Panc1 (cell line): ENCODE measurements around the gene TIMP1. TPM values are rescaled to one million over a fixed set of nuclear protein-coding genes. Genes with fewer than 3 reads are reported as not detected.

Experiments
- ATAC-seq: fragments of 200-7000 bp; cut with Tn5 transposase; 2 replicates; pipeline ENCODE4 v1.9.1; 2020; ENCODE audit warnings: mild to moderate bottlenecking, moderate library complexity
- BruUV-seq: library from RNA; stranded (reverse); fragments of 400-500 nt; replicated peaks from 2 replicates; lab custom pipeline; 2021; lab: Mats Ljungman, UMichigan
- CTCF ChIA-PET: fragments of 300-600 bp; sonication (Branson Sonifier 250); formaldehyde crosslinking; loops from one replicate; lab custom pipeline; 2022; ENCODE audit warnings: antibody characterized with exemption; lab: Charles Lee
- POLR2A ChIA-PET: fragments of 300-600 bp; sonication (Branson Sonifier 250); formaldehyde crosslinking; loops from one replicate; lab custom pipeline; 2022; ENCODE audit warnings: antibody characterized with exemption; lab: Charles Lee
- DNase-seq: peaks from one replicate; pipeline ENCODE4 v3.0.0-alpha.2; 2010; ENCODE audit warnings: low read depth, low spot score
- H3K27ac ChIP-seq: 2 replicates; pipeline ENCODE4 v1.5.1; 2011; ENCODE audit warnings: mild to moderate bottlenecking, low read length, inconsistent platforms
- H3K27me3 ChIP-seq: fragments of 200-500 bp; sonication (Bioruptor generic); 2 replicates; pipeline ENCODE4 v1.6.0; 2014; ENCODE audit warnings: low read length, inconsistent platforms; ENCODE audit not compliant: control insufficient read depth, insufficient read depth
- H3K36me3 ChIP-seq: fragments of 200-500 bp; sonication (Bioruptor generic); 2 replicates; pipeline ENCODE4 v1.5.1; 2014; ENCODE audit warnings: inconsistent platforms, mild to moderate bottlenecking, low read length, moderate library complexity; ENCODE audit not compliant: control insufficient read depth, insufficient read depth
- H3K4me1 ChIP-seq: 2 replicates; pipeline ENCODE4 v1.5.1; 2011; ENCODE audit warnings: inconsistent platforms, mild to moderate bottlenecking, low read length, moderate library complexity; ENCODE audit not compliant: control insufficient read depth, insufficient read depth
- H3K4me3 ChIP-seq, 2 experiments: 2 replicates each; pipeline ENCODE4 v1.5.1; 2011 to 2012; ENCODE audit warnings: low read depth in 2 of 2, low read length in 2 of 2, mild to moderate bottlenecking in 2 of 2, inconsistent platforms in 1 of 2, moderate library complexity in 1 of 2
- H3K9me3 ChIP-seq: fragments of 200-500 bp; sonication (Bioruptor generic); 2 replicates; pipeline ENCODE4 v1.5.1; 2014; ENCODE audit warnings: low read depth, mild to moderate bottlenecking, inconsistent platforms, low read length, moderate library complexity; ENCODE audit not compliant: control insufficient read depth, insufficient read depth
- CTCF ChIP-seq: fragments of 450-650 bp; IDR thresholded peaks from 2 replicates; pipeline ENCODE4 v1.5.1; 2017; ENCODE audit warnings: mild to moderate bottlenecking
- POLR2AphosphoS5 ChIP-seq: IDR thresholded peaks from 2 replicates; pipeline ENCODE4 v1.6.1; 2012; ENCODE audit warnings: mild to moderate bottlenecking, low read depth, low read length, moderate library complexity
- REST ChIP-seq, 2 experiments: IDR thresholded peaks; 2 replicates each; pipeline ENCODE4 v1.6.1; 2011 to 2012; ENCODE audit warnings: low read depth in 2 of 2, control low read depth in 1 of 2, low read length in 1 of 2, mild to moderate bottlenecking in 1 of 2, moderate library complexity in 1 of 2; ENCODE audit not compliant: insufficient read depth in 1 of 2
- SIN3A ChIP-seq: IDR thresholded peaks from 2 replicates; pipeline ENCODE4 v1.6.1; 2012; ENCODE audit warnings: low read depth, mild to moderate bottlenecking, low read length, moderate library complexity, borderline replicate concordance; ENCODE audit not compliant: insufficient read depth
- TCF7L2 ChIP-seq: IDR thresholded peaks from 2 replicates; pipeline ENCODE4 v1.6.1; 2011; ENCODE audit warnings: mild to moderate bottlenecking, low read depth, low read length, inconsistent platforms
- in situ Hi-C: cut with HindIII; loops from 2 replicates; pipeline ENCODE4 v1.10.0; 2016; ENCODE audit warnings: low sequenced_read_pairs, low pct_unique_long_range_greater_than_20kb
- intact Hi-C: fragments of 100-400 bp; cut with micrococcal nuclease; formaldehyde crosslinking; loops from one replicate; pipeline ENCODE4 v1.10.0; 2022; ENCODE audit not compliant: unreplicated experiment
- total RNA-seq: library from RNA; stranded (reverse); gene quantifications from one replicate; pipeline ENCODE4 v1.2.1, GENCODE V29; 2021; ENCODE audit not compliant: unreplicated experiment

Gene TIMP1
- total RNA-seq, 1 experiment from 2014 or later = 131 TPM

GRCh38 chrX:47568656-47569295 lies 13.5 kb upstream of the TIMP1 start:
- no peak overlapping the region for H3K4me3 ChIP-seq
- no peaks in the 10 kb centered on the region for H3K9me3 ChIP-seq
- no peak for DNase-seq
- H3K27ac ChIP-seq = no peak overlapping the region
- intact Hi-C loops = no loop called here
- TF ChIP-seq POLR2AphosphoS5 (no peak), CTCF (no peak; the same call in 1 of the 2 replicates), REST (IDR thresholded peaks at IDR 0.05; ENCODE audit: insufficient read depth in 1 of 2, low read depth in 2 of 2, low read length in 1 of 2) (no peak), TCF7L2 (no peak), SIN3A (no peak)
- ChIA-PET CTCF (no interaction called here), POLR2A (interaction anchor here (0.6 kb wide), 2 partner anchors 16 to 946 kb away, joined by 3 read pairs; no protein-coding TSS in a partner anchor)
- no TSS peak for BruUV-seq
- no peak for ATAC-seq
- H3K36me3 ChIP-seq = no peaks in the 10 kb centered on the region; the same call in none of the 2 replicates
- in situ Hi-C loops = no loop called here
- H3K4me1 ChIP-seq = no peaks in the 10 kb centered on the region
- no peaks in the 10 kb centered on the region for H3K27me3 ChIP-seq

DNA sequence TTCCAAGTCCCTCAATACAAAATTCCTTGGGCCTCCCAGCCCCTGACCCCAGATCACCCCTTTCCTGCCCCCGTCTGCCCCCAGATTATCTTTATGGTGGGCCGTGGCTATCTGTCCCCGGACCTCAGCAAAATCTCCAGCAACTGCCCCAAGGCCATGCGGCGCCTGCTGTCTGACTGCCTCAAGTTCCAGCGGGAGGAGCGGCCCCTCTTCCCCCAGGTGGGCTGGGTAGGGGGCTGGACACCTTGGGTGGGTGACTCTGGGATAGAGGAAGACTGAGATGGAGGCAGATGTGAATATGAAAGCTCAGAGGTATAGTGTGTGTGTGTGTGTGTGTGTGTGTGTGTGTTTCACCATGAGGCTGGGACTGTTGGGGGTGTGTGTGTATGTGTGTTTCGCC lies 11.4 kb upstream of the TIMP1 start:
- no peak overlapping the region for H3K27ac ChIP-seq
- POLR2A ChIA-PET = no interaction called here

More for the DNA sequence above, 11.4 kb upstream of the TIMP1 start:
- no TSS peak for BruUV-seq
- H3K9me3 ChIP-seq = no peaks in the 10 kb centered on the region
- ATAC-seq = no peak
- in situ Hi-C loops = no loop called here
- no peaks in the 10 kb centered on the region; the same call in none of the 2 replicates for H3K36me3 ChIP-seq
- H3K4me3 ChIP-seq = no peak overlapping the region
- TF ChIP-seq POLR2AphosphoS5 (no peak), TCF7L2 (no peak), SIN3A (no peak), REST (IDR thresholded peaks at IDR 0.05; ENCODE audit: insufficient read depth in 1 of 2, low read depth in 2 of 2, low read length in 1 of 2) (no peak), CTCF (no peak)
- no peaks in the 10 kb centered on the region for H3K4me1 ChIP-seq
- no peak for DNase-seq
- no peaks in the 10 kb centered on the region for H3K27me3 ChIP-seq
- intact Hi-C loops = no loop called here
- CTCF ChIA-PET = no interaction called here
